HG03558 (cell line): ENCODE results near the gene GATA5.

ENCODE experiments used
- ATAC-seq: cut with Tn5 transposase; IDR thresholded peaks from one replicate; pipeline ENCODE4 v1.9.1; 2021; ENCODE audit warnings: moderate number of reproducible peaks; ENCODE audit not compliant: unreplicated experiment; ENCODE audit errors: extremely low read depth

Gene GATA5

GRCh38 chr20:62489186-62489931, 13.6 kb upstream of the GATA5 start:
- ATAC-seq = no peak

GRCh38 chr20:62488470-62488869, 12.7 kb upstream of the GATA5 start:
- ATAC-seq = no peak

GRCh38 chr20:62487561-62488354, 12.0 kb upstream of the GATA5 start:
- no peak for ATAC-seq

GRCh38 chr20:62487118-62487517, 11.3 kb upstream of the GATA5 start:
- ATAC-seq = no peak

GRCh38 chr20:62486484-62486883, 10.7 kb upstream of the GATA5 start:
- no peak for ATAC-seq

GRCh38 chr20:62485701-62486089, 9.9 kb upstream of the GATA5 start:
- no peak for ATAC-seq

GRCh38 chr20:62485062-62485700, 9.4 kb upstream of the GATA5 start:
- ATAC-seq = no peak

GRCh38 chr20:62484478-62484877, 8.7 kb upstream of the GATA5 start:
- ATAC-seq = no peak

- ATAC-seq = no peak
Observed at GRCh38 chr20:62483613-62484458, 8.0 kb upstream of the GATA5 start.

GRCh38 chr20:62482974-62483373, 7.2 kb upstream of the GATA5 start:
- ATAC-seq = no peak

GRCh38 chr20:62482146-62482809, 6.5 kb upstream of the GATA5 start:
- ATAC-seq = no peak

GRCh38 chr20:62481425-62482145, 5.8 kb upstream of the GATA5 start:
- no peak for ATAC-seq

- no peak for ATAC-seq
Observed at GRCh38 chr20:62480318-62480717, 4.5 kb upstream of the GATA5 start.

- no peak for ATAC-seq
Observed at GRCh38 chr20:62479656-62480055, 3.9 kb upstream of the GATA5 start.

- no peak for ATAC-seq
Observed at GRCh38 chr20:62479156-62479555, 3.4 kb upstream of the GATA5 start.

- ATAC-seq = no peak
Observed at GRCh38 chr20:62477669-62478455, 2.1 kb upstream of the GATA5 start.

GRCh38 chr20:62476056-62476838, 452 bp upstream of the GATA5 start:
- no peak for ATAC-seq
